Measurements from ENCODE around the gene CERK.

Gene CERK

GRCh38 chr22:46674367-46674781 lies 63.7 kb downstream of the CERK start (continued):
- TF ChIP-seq HOXD13 (CRISPR knock-in tag; IDR thresholded peaks at IDR 0.05; ENCODE audit: borderline replicate concordance) (no peak), ZBTB44 (tag by site-specific recombination; IDR thresholded peaks at IDR 0.05) (no peak)

GRCh38 chr22:46673662-46674236 lies 64.3 kb downstream of the CERK start:
- Histone ChIP-seq H3K4me3 (ENCODE audit: low read depth, low read length) (no peak overlapping the region), H3K27ac (ENCODE audit: extremely low read depth, low read depth, low read length) (no peak overlapping the region), H3K9me3 (ENCODE audit: control insufficient read depth, insufficient read depth, low read depth, low read length) (no peaks in the 10 kb centered on the region), H3K4me1 (ENCODE audit: control insufficient read depth, insufficient read depth, low read length) (no peaks in the 10 kb centered on the region), H3K36me3 (ENCODE audit: control insufficient read depth in 2 of 2, insufficient read depth in 1 of 2, low read length in 2 of 2) (peaks cover 0 to 68% of the 10 kb centered on the region in 2 experiments; a peak in 2 of 3 replicates)
- POLR2A ChIA-PET: no interaction called here
- TF ChIP-seq ZNF26 (tag by site-specific recombination; IDR thresholded peaks at IDR 0.05) (no peak), ZIC2 (tag by site-specific recombination; IDR thresholded peaks at IDR 0.05) (peak; percentile 98), EGR2 (tag by site-specific recombination; IDR thresholded peaks at IDR 0.05; ENCODE audit: low read depth) (peak; percentile 74), ZFHX2 (tag by site-specific recombination; conservative IDR thresholded peaks at IDR 0.05) (peak; percentile 77)
- CTCF ChIA-PET: no interaction called here

GRCh38 chr22:46673205-46673604 lies 64.8 kb downstream of the CERK start:
- H3K4me1 ChIP-seq (ENCODE audit: control insufficient read depth, insufficient read depth, low read length): no peaks in the 10 kb centered on the region
- H3K4me3 ChIP-seq (ENCODE audit: low read depth, low read length): no peak overlapping the region
- ChIA-PET CTCF (interaction anchor here (1.0 kb wide), 1 partner anchor 8 kb away, joined by 3 read pairs; no protein-coding TSS in a partner anchor), POLR2A (no interaction called here)
- H3K9me3 ChIP-seq (ENCODE audit: control insufficient read depth, insufficient read depth, low read depth, low read length): no peaks in the 10 kb centered on the region
- no peak overlapping the region for H3K27ac ChIP-seq (ENCODE audit: extremely low read depth, low read depth, low read length)
- H3K36me3 ChIP-seq (ENCODE audit: control insufficient read depth in 2 of 2, insufficient read depth in 1 of 2, low read length in 2 of 2): peaks cover 0 to 73% of the 10 kb centered on the region in 2 experiments; a peak in 2 of 3 replicates
- TF ChIP-seq ZIC2 (tag by site-specific recombination; IDR thresholded peaks at IDR 0.05): peak; percentile 77
- TF ChIP-seq TCF7L2 (IDR thresholded peaks at IDR 0.05; ENCODE audit: borderline replicate concordance, low read depth, low read length): no peak

GRCh38 chr22:46672731-46673130 lies 65.3 kb downstream of the CERK start:
- TF ChIP-seq GLIS1 (tag by site-specific recombination; IDR thresholded peaks at IDR 0.05): no peak
- TF ChIP-seq ZBTB6 (tag by site-specific recombination; IDR thresholded peaks at IDR 0.05): 0 out of 2 replicates have a peak, but pooled peaks have one; percentile 37
- no peak for TF ChIP-seq ZNF776 (tag by site-specific recombination; IDR thresholded peaks at IDR 0.05; ENCODE audit: borderline replicate concordance)
- ChIA-PET POLR2A (no interaction called here), CTCF (interaction anchor here (0.6 to 1.2 kb wide), 3 partner anchors 9 to 543 kb away, joined by 3 read pairs; no protein-coding TSS in a partner anchor)
- Histone ChIP-seq H3K4me1 (ENCODE audit: control insufficient read depth, insufficient read depth, low read length) (no peaks in the 10 kb centered on the region), H3K4me3 (ENCODE audit: low read depth, low read length) (no peak overlapping the region), H3K9me3 (ENCODE audit: control insufficient read depth, insufficient read depth, low read depth, low read length) (no peaks in the 10 kb centered on the region), H3K27ac (ENCODE audit: extremely low read depth, low read depth, low read length) (no peak overlapping the region), H3K36me3 (ENCODE audit: control insufficient read depth in 2 of 2, insufficient read depth in 1 of 2, low read length in 2 of 2) (peaks cover 0 to 72% of the 10 kb centered on the region in 2 experiments; a peak in 2 of 3 replicates)

All from HEK293 (cell line).